Retinal pigment epithelial cell (primary cell): ENCODE data around the gene GRIK1.

Source experiments
- DNase-seq: peaks from one replicate; pipeline ENCODE4 v3.0.0-alpha.2; 2010; ENCODE audit warnings: low read depth
- H3K4me3 ChIP-seq: 2 replicates; pipeline ENCODE4 v1.5.1; 2011; ENCODE audit warnings: mild to moderate bottlenecking, low read length, control low read depth, moderate library complexity
- TF ChIP-seq, protein P1 (sequence below): conservative IDR thresholded peaks from 2 replicates; pipeline ENCODE4 v1.5.1; 2011; ENCODE audit warnings: low read depth, low read length, control low read depth, inconsistent platforms

GRIK1 gene

DNA sequence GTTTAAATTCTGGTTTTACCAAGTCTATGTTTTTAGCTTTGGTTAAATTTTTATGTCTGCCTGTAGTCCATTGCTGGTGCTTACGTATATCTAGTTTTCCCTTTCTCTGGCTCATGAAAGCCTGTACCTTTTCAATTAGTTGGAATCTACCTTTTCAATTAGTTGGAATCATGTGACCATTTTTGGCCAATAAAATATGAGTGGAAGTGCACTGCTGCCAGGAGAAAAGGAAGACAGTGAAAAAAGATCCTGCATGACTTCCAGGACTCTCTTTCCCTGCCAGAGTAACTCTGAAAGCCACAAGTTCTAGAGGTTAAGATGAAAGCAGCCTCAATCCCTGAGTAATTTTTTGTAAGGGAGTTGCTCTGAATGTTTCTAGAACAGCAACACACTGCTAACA lies 2.2 kb upstream of the GRIK1 start:
- DNase-seq = no peak
- TF ChIP-seq, protein P1, sequence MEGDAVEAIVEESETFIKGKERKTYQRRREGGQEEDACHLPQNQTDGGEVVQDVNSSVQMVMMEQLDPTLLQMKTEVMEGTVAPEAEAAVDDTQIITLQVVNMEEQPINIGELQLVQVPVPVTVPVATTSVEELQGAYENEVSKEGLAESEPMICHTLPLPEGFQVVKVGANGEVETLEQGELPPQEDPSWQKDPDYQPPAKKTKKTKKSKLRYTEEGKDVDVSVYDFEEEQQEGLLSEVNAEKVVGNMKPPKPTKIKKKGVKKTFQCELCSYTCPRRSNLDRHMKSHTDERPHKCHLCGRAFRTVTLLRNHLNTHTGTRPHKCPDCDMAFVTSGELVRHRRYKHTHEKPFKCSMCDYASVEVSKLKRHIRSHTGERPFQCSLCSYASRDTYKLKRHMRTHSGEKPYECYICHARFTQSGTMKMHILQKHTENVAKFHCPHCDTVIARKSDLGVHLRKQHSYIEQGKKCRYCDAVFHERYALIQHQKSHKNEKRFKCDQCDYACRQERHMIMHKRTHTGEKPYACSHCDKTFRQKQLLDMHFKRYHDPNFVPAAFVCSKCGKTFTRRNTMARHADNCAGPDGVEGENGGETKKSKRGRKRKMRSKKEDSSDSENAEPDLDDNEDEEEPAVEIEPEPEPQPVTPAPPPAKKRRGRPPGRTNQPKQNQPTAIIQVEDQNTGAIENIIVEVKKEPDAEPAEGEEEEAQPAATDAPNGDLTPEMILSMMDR = no peak
- no peak overlapping the region for H3K4me3 ChIP-seq

DNA sequence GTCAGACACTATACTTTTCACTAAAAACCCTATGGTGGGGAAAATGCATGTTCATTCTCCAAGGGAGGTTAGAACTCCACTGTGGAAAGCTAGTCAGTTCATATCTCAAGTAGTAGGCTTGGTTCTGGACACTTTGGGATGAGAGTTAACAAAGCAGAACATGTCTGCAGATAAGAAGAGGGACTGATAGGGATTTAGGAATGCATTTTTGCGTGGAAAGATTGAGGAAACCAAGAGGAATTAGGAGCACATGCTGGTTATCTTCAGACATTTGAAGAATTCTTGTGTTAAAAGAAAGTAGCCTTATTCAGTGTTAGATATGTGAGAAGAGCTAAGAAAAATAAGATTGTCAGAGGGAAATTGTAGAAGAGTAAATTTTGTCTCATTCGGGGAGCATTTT lies 1.2 kb upstream of the GRIK1 start:
- TF ChIP-seq, protein P1 = no peak
- DNase-seq = no peak

DNA sequence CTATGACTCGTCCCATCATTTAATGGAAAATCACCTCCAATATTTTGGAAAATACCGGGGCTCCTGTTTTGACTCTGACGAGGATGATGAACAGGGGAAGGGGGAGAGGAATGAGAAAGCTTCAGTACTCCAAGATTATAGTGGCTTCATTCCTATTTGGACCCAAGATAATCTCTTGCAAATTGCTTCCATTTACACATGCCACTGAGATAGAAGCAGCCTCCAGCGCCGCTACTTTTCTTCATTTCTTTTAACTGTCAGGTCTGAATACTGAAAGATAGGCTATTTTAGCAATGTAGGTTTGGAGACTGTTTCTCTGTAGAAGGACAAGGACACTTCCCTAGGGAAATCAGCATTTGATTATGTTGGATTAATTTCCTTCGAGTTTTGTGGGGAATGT lies 565 bp upstream of the GRIK1 start:
- DNase-seq = no peak
- TF ChIP-seq, protein P1 = no peak
- peak overlapping the region; percentile 64 for H3K4me3 ChIP-seq

More for the DNA sequence above, 1.2 kb upstream of the GRIK1 start:
- no peak overlapping the region for H3K4me3 ChIP-seq

DNA sequence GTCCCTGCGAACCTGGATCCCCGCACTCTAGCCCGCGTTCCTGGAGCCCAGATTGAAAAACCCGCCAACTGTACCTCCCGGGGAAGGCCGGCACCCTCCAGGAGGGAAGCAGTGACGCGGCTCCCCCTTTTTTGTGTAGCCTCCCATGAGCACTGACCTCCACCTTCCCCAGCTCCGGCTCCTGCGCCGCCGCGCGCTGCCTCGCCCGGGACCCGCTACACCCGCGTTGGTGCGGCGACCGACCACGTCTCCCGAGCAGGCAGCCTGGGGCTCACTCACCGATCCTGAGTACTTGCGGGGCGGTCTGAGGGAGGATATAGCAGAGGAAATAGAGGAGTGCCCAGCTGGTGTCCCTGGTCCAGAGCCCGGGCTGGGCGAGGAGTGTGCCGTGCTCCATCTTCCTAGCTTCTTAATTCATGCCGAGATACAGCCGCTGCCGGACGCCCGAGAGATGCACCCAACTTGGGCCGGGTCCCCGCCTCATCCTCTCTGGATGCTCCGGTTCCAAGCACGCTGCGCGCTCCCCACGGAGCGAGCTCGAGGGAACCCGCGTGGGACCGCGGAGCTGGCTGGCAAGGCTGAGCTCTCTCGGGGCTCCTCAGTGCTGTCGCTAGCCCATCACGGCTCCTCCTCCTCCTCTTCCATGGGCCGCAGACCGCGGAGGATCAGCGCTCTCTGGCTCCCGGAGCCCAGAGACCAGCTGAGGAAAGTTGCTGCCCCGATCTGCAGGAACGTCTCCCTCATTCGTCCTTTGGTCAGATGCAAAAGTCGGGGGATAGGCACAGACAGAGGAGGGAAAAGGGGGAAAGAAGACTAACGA lies 482 bp downstream of the GRIK1 start:
- TF ChIP-seq, protein P1 = no peak
- H3K4me3 ChIP-seq = peak overlapping the region; percentile 64
- DNase-seq = no peak

DNA sequence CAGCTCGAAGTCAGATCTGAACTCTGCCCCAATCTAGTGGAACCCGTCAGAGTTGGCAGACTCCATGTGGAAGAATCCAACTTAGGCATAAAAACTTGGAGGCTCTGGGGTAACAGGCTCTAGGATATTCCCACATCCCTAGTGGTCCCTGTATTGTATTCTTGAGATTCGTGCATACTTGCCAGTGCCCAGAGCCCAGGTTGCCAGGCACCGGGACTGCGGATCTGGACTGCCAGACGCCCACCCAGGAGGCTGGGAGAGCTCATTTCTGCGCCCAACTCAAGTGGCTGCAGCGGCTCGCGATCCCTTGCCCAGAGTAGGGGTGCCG lies 1.1 kb downstream of the GRIK1 start:
- TF ChIP-seq, protein P1 = no peak
- peak overlapping the region; percentile 64 for H3K4me3 ChIP-seq
- DNase-seq = no peak

DNA sequence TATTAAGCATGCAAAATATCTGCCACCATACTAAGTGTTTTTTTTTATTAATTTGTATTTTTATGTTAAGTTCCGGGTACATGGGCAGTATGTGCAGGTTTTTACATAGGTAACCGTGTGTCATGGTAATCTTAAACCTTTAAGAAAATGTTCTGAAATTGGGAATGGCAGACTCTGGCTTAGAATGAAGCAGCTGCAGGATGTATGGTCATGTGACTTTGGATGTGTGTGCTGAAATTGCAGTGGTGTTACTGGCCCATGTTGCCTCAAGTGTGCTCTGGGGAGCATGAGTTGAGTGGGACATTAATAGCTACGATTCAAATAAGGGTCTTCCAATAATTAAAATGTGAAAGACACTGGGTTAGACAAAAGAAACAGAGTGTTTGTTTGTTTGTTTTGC lies 6.7 kb downstream of the GRIK1 start:
- TF ChIP-seq, protein P1 = no peak
- no peak for DNase-seq
- H3K4me3 ChIP-seq = no peak overlapping the region

DNA sequence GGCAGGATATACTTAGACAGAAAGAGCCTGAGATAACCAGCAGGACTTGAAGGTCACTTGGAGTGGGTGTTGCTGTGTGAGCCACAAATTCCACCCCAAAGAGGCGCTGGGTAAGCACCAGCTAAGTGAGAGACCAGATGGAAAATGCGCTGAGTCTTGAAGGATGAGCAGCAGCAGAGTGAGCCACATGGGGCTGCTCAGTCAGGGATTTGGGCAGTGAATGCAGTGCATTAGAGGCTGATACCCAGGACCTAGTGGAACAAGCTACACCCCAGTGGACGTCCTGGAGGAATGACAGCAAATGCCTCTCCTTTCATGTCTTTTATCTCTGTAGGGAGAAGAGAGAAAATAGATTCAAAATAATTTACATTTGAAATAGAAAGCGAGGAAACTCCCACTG lies 11.3 kb downstream of the GRIK1 start:
- DNase-seq = no peak
- no peak overlapping the region for H3K4me3 ChIP-seq
- TF ChIP-seq, protein P1 = no peak
